IgD-negative memory B cell (primary cell): Measurements from ENCODE around the gene HIF3A. TPM values are rescaled to one million over a fixed set of nuclear protein-coding genes. Genes with fewer than 3 reads are reported as not detected.

ENCODE experiments used
- H3K27ac Mint-ChIP-seq, 3 donors: one replicate each; pipeline ENCODE4 v1.8.0; 2020 to 2022; ENCODE audit warnings: mild to moderate bottlenecking in 3 of 3, mixed read lengths in 3 of 3, moderate library complexity in 1 of 3
- H3K27me3 Mint-ChIP-seq: one replicate; pipeline ENCODE4 v1.8.0; 2021; ENCODE audit warnings: mixed read lengths
- H3K36me3 Mint-ChIP-seq: one replicate; pipeline ENCODE4 v1.8.0; 2020; ENCODE audit warnings: mild to moderate bottlenecking, mixed read lengths
- H3K4me1 Mint-ChIP-seq, 3 donors: one replicate each; pipeline ENCODE4 v1.8.0; 2020 to 2022; ENCODE audit warnings: mixed read lengths in 3 of 3, mild to moderate bottlenecking in 1 of 3
- H3K4me3 Mint-ChIP-seq, 4 donors: one replicate each; pipeline ENCODE4 v1.8.0; 2020 to 2022; ENCODE audit warnings: mild to moderate bottlenecking in 4 of 4, mixed read lengths in 4 of 4, moderate library complexity in 3 of 4
- H3K9me3 Mint-ChIP-seq, 3 donors: one replicate each; pipeline ENCODE4 v1.8.0; 2020 to 2021; ENCODE audit warnings: mixed read lengths in 3 of 3, mild to moderate bottlenecking in 1 of 3
- polyA plus RNA-seq: library from polyadenylated mRNA; unstranded; fragments of 300-500 nt; fragmentation: Illumina TruSeq; gene quantifications from one replicate; pipeline ENCODE4 v1.2.3, GENCODE V29; 2021

HIF3A gene
- polyA plus RNA-seq, 1 donor from 2014 or later = not detected

GRCh38 chr19:46353730-46354528 is 57.1 kb downstream of the HIF3A start:
- Mint-ChIP-seq H3K36me3 (peaks cover 3% of the 10 kb centered on the region), H3K27ac (no peak overlapping the region), H3K9me3 (no peaks in the 10 kb centered on the region), H3K4me1 (peaks cover 35 to 47% (median 36%) of the 10 kb centered on the region in 3 donors), H3K4me3 (no peak overlapping the region), H3K27me3 (no peaks in the 10 kb centered on the region)

- Mint-ChIP-seq H3K4me1 (peaks cover 23 to 37% (median 23%) of the 10 kb centered on the region in 3 donors), H3K4me3 (no peak overlapping the region), H3K9me3 (no peaks in the 10 kb centered on the region), H3K36me3 (peaks cover 3% of the 10 kb centered on the region), H3K27ac (peak overlapping the region in 2 of 3 donors; percentile 13 to 85), H3K27me3 (no peaks in the 10 kb centered on the region)
These were observed 58.6 kb downstream of the HIF3A start for GRCh38 chr19:46355234-46356148.

- H3K27me3 Mint-ChIP-seq = no peaks in the 10 kb centered on the region
- peaks cover 2% of the 10 kb centered on the region for H3K36me3 Mint-ChIP-seq
- peak overlapping the region in 2 of 3 donors; percentile 13 to 39 for H3K27ac Mint-ChIP-seq
- H3K9me3 Mint-ChIP-seq = no peaks in the 10 kb centered on the region
- peaks cover 14 to 30% (median 19%) of the 10 kb centered on the region in 3 donors for H3K4me1 Mint-ChIP-seq
- peak overlapping the region in 1 of 4 donors; percentile 27 for H3K4me3 Mint-ChIP-seq
These were observed 59.6 kb downstream of the HIF3A start for GRCh38 chr19:46356149-46357055.

DNA sequence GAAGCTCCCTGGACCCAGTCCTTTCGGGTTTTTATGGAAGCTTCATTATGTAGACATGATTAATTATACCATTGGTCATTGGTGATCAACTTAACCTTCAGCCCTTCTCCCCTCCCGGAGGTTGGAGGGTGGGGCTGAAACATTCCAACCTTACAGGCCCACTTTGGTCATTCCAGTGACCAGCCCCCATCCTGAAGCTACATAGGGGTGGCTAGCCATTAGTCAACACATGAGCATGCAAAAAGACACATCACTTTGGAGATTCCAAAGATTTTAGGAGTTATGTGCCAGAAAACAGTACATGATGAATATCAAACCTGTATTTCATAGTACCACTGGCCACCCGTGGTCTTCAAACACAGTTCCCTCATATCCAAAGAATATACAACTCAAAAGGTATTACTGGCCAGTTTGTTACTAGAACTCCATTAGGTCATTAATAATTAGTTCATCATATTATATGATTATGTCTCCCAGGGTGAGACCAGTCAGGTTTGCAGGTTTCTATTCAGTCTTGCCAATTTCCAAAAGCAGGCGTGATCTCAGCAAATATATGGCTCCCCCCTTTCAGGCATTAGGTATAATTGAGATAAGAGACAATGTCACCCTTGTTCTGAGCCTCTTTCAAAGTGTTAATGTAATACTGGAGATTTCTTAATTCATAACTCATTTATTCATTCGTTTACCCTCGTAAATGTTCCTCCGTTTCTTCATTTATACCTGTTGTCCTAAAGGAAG is 61.2 kb downstream of the HIF3A start:
- Mint-ChIP-seq H3K36me3 (peaks cover 4% of the 10 kb centered on the region), H3K27me3 (no peaks in the 10 kb centered on the region), H3K9me3 (no peaks in the 10 kb centered on the region), H3K4me1 (peaks cover 19 to 27% (median 20%) of the 10 kb centered on the region in 3 donors), H3K4me3 (no peak overlapping the region), H3K27ac (peak overlapping the region in 1 of 3 donors; percentile 27)

GRCh38 chr19:46361915-46362314 is 65.1 kb downstream of the HIF3A start:
- H3K9me3 Mint-ChIP-seq = no peaks in the 10 kb centered on the region
- H3K36me3 Mint-ChIP-seq = peaks cover 6% of the 10 kb centered on the region
- H3K27ac Mint-ChIP-seq = peak overlapping the region; percentile 10 to 73 (median 18)
- H3K27me3 Mint-ChIP-seq = no peaks in the 10 kb centered on the region
- peaks cover 13 to 22% (median 13%) of the 10 kb centered on the region in 3 donors for H3K4me1 Mint-ChIP-seq
- H3K4me3 Mint-ChIP-seq = peak overlapping the region in 3 of 4 donors; percentile 12 to 90 (median 58)

DNA sequence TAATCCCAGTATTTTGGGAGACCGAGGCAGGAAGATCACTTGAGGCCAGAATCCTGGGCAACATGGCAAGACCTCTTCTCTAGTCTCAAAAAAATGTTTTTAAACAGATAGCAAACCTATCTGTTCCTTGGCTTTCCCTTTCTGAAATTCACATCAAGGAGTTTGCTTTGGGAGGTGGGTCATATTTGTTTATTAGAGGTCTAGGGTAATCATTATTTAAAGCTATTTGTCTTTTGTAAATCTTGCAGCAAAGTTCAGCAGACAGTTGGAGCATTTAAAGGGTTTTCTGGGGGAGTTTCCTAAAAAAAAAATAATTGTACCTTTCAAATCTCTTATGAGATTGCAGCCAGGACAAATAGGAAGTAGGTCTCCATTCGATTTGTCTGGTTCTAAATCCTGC is 67.5 kb downstream of the HIF3A start:
- Mint-ChIP-seq H3K9me3 (no peaks in the 10 kb centered on the region), H3K4me1 (peaks cover 6 to 16% (median 13%) of the 10 kb centered on the region in 3 donors), H3K27me3 (no peaks in the 10 kb centered on the region), H3K4me3 (no peak overlapping the region), H3K36me3 (peaks cover 6% of the 10 kb centered on the region), H3K27ac (no peak overlapping the region)

DNA sequence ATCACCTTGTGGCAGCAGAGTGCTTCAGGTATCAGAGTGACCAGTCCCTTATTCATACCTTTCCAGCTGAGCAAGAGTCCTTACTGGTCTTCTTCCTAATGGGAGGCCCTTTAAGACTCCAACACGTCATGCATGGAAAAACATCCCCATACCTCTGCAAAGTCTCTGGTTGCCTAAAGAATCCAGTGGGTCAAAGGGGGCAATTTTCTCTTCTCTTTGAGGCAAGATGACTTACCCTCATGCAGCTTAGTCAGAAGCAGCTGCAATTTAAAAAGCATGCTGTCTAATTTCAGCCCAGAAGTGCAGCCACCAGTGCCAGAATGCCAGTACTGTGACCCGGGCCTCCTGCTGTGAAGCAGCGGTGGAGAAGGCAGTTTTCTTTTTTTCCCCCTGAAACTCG is 68.7 kb downstream of the HIF3A start:
- no peaks in the 10 kb centered on the region for H3K27me3 Mint-ChIP-seq
- H3K4me3 Mint-ChIP-seq = no peak overlapping the region
- H3K9me3 Mint-ChIP-seq = no peaks in the 10 kb centered on the region
- no peak overlapping the region for H3K27ac Mint-ChIP-seq
- peaks cover 6% of the 10 kb centered on the region for H3K36me3 Mint-ChIP-seq
- H3K4me1 Mint-ChIP-seq = peaks cover 6 to 14% (median 14%) of the 10 kb centered on the region in 3 donors

DNA sequence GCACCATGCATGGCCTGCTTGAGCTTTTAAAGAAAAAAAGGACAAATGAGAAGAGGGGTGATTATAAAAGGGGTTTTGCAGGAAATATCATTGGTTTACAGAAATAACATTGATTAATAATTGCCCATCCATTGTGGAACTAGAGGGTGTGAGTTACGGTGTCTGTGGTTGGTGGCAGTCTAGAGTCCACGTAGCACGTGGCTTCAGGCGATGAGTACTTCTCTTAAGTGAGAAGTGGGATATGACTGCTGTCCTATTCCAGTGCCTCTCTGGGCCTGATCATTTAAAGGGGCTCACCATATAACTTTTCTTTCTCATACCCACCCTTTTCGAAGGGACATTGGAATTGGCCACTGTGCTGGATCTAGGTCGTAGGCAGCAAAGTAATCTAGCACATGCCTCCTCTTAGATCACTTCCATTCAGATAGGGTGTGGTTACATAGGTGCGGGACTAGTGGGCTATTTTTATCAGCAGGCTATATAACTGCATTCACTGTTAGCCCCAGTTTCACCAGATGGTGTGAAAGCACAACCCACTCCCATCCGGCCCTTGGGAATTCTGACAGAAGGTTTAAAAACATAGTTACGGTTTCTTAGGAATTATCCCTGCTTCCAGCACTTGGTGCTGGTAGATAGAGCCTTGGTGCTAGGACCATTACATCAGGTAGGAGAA is 69.9 kb downstream of the HIF3A start:
- no peaks in the 10 kb centered on the region for H3K27me3 Mint-ChIP-seq
- H3K36me3 Mint-ChIP-seq = peaks cover 6% of the 10 kb centered on the region
- no peak overlapping the region for H3K4me3 Mint-ChIP-seq
- peaks cover 5 to 10% (median 10%) of the 10 kb centered on the region in 3 donors for H3K4me1 Mint-ChIP-seq
- no peaks in the 10 kb centered on the region for H3K9me3 Mint-ChIP-seq
- no peak overlapping the region for H3K27ac Mint-ChIP-seq

- Mint-ChIP-seq H3K27me3 (no peaks in the 10 kb centered on the region), H3K9me3 (no peaks in the 10 kb centered on the region), H3K4me3 (no peak overlapping the region), H3K4me1 (peaks cover 0 to 7% (median 5%) of the 10 kb centered on the region in 3 donors), H3K36me3 (peaks cover 4% of the 10 kb centered on the region), H3K27ac (no peak overlapping the region)
These were observed 70.6 kb downstream of the HIF3A start for GRCh38 chr19:46367426-46367825.

GRCh38 chr19:46368116-46368515 is 71.3 kb downstream of the HIF3A start:
- Mint-ChIP-seq H3K4me3 (no peak overlapping the region), H3K27me3 (no peaks in the 10 kb centered on the region), H3K36me3 (peaks cover 4% of the 10 kb centered on the region), H3K9me3 (no peaks in the 10 kb centered on the region), H3K4me1 (peaks cover 0 to 7% (median 5%) of the 10 kb centered on the region in 3 donors), H3K27ac (no peak overlapping the region)

GRCh38 chr19:46369817-46370216 is 73.0 kb downstream of the HIF3A start:
- Mint-ChIP-seq H3K27me3 (no peaks in the 10 kb centered on the region), H3K27ac (no peak overlapping the region), H3K36me3 (no peaks in the 10 kb centered on the region), H3K4me1 (peaks cover 0 to 7% (median 3%) of the 10 kb centered on the region in 3 donors), H3K9me3 (no peaks in the 10 kb centered on the region), H3K4me3 (no peak overlapping the region)

GRCh38 chr19:46371371-46371901 is 74.6 kb downstream of the HIF3A start:
- Mint-ChIP-seq H3K9me3 (no peaks in the 10 kb centered on the region), H3K4me1 (peaks cover 0 to 6% (median 3%) of the 10 kb centered on the region in 3 donors), H3K36me3 (no peaks in the 10 kb centered on the region), H3K27me3 (no peaks in the 10 kb centered on the region), H3K4me3 (no peak overlapping the region), H3K27ac (no peak overlapping the region)

DNA sequence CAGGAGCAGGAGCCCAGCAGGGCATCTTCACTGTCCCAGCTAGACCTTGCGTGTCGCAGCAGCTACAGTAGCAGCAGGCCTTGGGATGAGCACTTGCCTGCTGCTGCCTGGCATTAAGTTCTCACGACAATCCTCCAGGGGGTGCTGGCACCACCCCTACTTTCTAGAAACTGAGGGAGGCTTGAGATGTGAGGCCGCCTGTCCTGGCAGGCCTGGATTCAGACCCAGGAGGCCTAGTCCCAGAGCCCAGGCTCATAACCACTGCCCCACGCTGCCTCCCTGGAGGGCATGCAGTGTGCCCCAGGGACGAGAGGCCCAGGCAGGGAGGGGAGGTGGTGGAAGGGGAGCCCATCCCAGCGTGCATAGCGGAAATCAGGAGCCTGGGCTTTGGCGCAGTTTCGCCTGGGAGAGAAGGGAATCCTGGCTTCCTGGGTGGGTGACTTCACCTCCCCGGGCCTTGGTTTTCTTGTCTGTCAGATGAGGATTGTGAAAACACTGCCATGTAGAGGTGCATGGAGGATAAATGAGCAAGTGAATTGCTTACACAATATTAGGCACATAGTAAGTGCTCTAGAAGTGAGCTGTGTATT is 76.2 kb downstream of the HIF3A start:
- no peaks in the 10 kb centered on the region for H3K36me3 Mint-ChIP-seq

More for the DNA sequence above, 76.2 kb downstream of the HIF3A start:
- Mint-ChIP-seq H3K4me1 (peaks cover 0 to 3% (median 3%) of the 10 kb centered on the region in 3 donors), H3K9me3 (no peaks in the 10 kb centered on the region), H3K4me3 (no peak overlapping the region), H3K27me3 (no peaks in the 10 kb centered on the region), H3K27ac (no peak overlapping the region)
